NCI-H2029 treated with DMSO at 0.1 percent for 48 hours (cell line): ENCODE data around the gene EFL1.

Experiments
- DNase-seq: peaks from one replicate; lab custom pipeline; 2025; lab: John Stamatoyannopoulos, UW

Gene EFL1

GRCh38 chr15:82124331-82125263, 137.9 kb downstream of the EFL1 start:
- no peak for DNase-seq

GRCh38 chr15:82122746-82123400, 139.7 kb downstream of the EFL1 start:
- no peak for DNase-seq

- DNase-seq: no peak
Observed at GRCh38 chr15:82118040-82118439, 144.5 kb downstream of the EFL1 start.

GRCh38 chr15:82117296-82117695, 145.2 kb downstream of the EFL1 start:
- no peak for DNase-seq

GRCh38 chr15:82114660-82115059, 147.9 kb downstream of the EFL1 start:
- DNase-seq: no peak

- no peak for DNase-seq
Observed at GRCh38 chr15:82113106-82113715, 149.3 kb downstream of the EFL1 start.

- DNase-seq: no peak
Observed at GRCh38 chr15:82111918-82112317, 150.6 kb downstream of the EFL1 start.

- no peak for DNase-seq
Observed at GRCh38 chr15:82110144-82110543, 152.4 kb downstream of the EFL1 start.

GRCh38 chr15:82108489-82109078, 153.9 kb downstream of the EFL1 start:
- peak; percentile 51 for DNase-seq

- no peak for DNase-seq
Observed at GRCh38 chr15:82106679-82107078, 155.9 kb downstream of the EFL1 start.

GRCh38 chr15:82105451-82106215, 156.9 kb downstream of the EFL1 start:
- peak; percentile 41 for DNase-seq

GRCh38 chr15:82103468-82103867, 159.1 kb downstream of the EFL1 start:
- no peak for DNase-seq

GRCh38 chr15:82100111-82100929, 162.2 kb downstream of the EFL1 start:
- DNase-seq: no peak

- no peak for DNase-seq
Observed at GRCh38 chr15:82098674-82099073, 163.9 kb downstream of the EFL1 start.

- no peak for DNase-seq
Observed at GRCh38 chr15:82095803-82096202, 166.7 kb downstream of the EFL1 start.

- DNase-seq: no peak
Observed at GRCh38 chr15:82093774-82094211, 168.7 kb downstream of the EFL1 start.

GRCh38 chr15:82093325-82093724, 169.2 kb downstream of the EFL1 start:
- DNase-seq: no peak

- DNase-seq: no peak
Observed at GRCh38 chr15:82091636-82092140, 170.8 kb downstream of the EFL1 start.

- no peak for DNase-seq
Observed at GRCh38 chr15:82086243-82086995, 176.1 kb downstream of the EFL1 start.
